DOHH2 (cell line): ENCODE data around the gene BACE2.

Experiments
- H3F3A ChIP-seq: fragments of 200-600 bp; sonication (generic), shearing (Covaris generic); 2 replicates; pipeline ENCODE4 v1.6.0; 2016; ENCODE audit warnings: antibody characterized with exemption, mild to moderate bottlenecking; ENCODE audit not compliant: control insufficient read depth, insufficient read depth
- H3K27ac ChIP-seq: fragments of 200-600 bp; sonication (generic); 2 replicates; pipeline ENCODE4 v1.5.1; 2014; ENCODE audit warnings: low read depth, mild to moderate bottlenecking, low read length, moderate library complexity
- H3K27me3 ChIP-seq: fragments of 200-600 bp; sonication (generic); 2 replicates; pipeline ENCODE4 v1.6.1; 2014; ENCODE audit warnings: mild to moderate bottlenecking, low read length, mixed read lengths; ENCODE audit not compliant: control insufficient read depth
- H3K36me3 ChIP-seq: fragments of 200-600 bp; sonication (generic); 2 replicates; pipeline ENCODE4 v1.6.1; 2014; ENCODE audit warnings: mild to moderate bottlenecking, low read length, moderate library complexity, mixed read lengths; ENCODE audit not compliant: control insufficient read depth
- H3K4me1 ChIP-seq: fragments of 200-600 bp; sonication (generic); 2 replicates; pipeline ENCODE4 v1.6.1; 2014; ENCODE audit warnings: mild to moderate bottlenecking, low read length, mixed read lengths; ENCODE audit not compliant: control insufficient read depth
- H3K4me2 ChIP-seq: fragments of 200-600 bp; sonication (generic); 2 replicates; pipeline ENCODE4 v1.6.0; 2014; ENCODE audit warnings: mild to moderate bottlenecking, low read length, moderate library complexity
- H3K4me3 ChIP-seq: fragments of 200-600 bp; sonication (generic); 2 replicates; pipeline ENCODE4 v1.5.1; 2014; ENCODE audit warnings: mild to moderate bottlenecking, low read length, mixed read lengths
- H3K79me2 ChIP-seq: fragments of 200-600 bp; sonication (generic); 2 replicates; pipeline ENCODE4 v1.6.1; 2014; ENCODE audit warnings: mild to moderate bottlenecking, low read length, mixed read lengths; ENCODE audit not compliant: control insufficient read depth
- H3K9me2 ChIP-seq: fragments of 200-600 bp; sonication (generic); replicated peaks from 2 replicates; pipeline ENCODE4 v1.6.1; 2014; ENCODE audit warnings: mild to moderate bottlenecking, low read length, mixed read lengths; ENCODE audit not compliant: control insufficient read depth
- H3K9me3 ChIP-seq: fragments of 200-600 bp; sonication (generic); 2 replicates; pipeline ENCODE4 v1.6.1; 2014; ENCODE audit warnings: antibody characterized with exemption, low read length, mixed read lengths; ENCODE audit not compliant: control insufficient read depth, insufficient read depth
- H4K20me1 ChIP-seq: fragments of 200-600 bp; sonication (generic); 2 replicates; pipeline ENCODE4 v1.6.0; 2014; ENCODE audit warnings: low read depth, mild to moderate bottlenecking, antibody characterized with exemption, low read length, moderate library complexity; ENCODE audit not compliant: control insufficient read depth, insufficient read depth
- CTCF ChIP-seq: fragments of 200-600 bp; sonication (generic); IDR thresholded peaks from one replicate; pipeline ENCODE4 v1.5.1; 2014; ENCODE audit warnings: antibody characterized with exemption, mild to moderate bottlenecking, low read depth, low read length; ENCODE audit not compliant: poor library complexity, severe bottlenecking
- EZH2phosphoT487 ChIP-seq: fragments of 200-600 bp; sonication (generic); IDR thresholded peaks from 2 replicates; pipeline ENCODE4 v1.6.1; 2017; ENCODE audit warnings: borderline replicate concordance, mild to moderate bottlenecking, antibody characterized with exemption, low read length, moderate library complexity, mixed read lengths

Gene BACE2

GRCh38 chr21:41227357-41228005, 59.5 kb downstream of the BACE2 start:
- no peaks in the 10 kb centered on the region for H3K79me2 ChIP-seq
- H3K27me3 ChIP-seq: peaks cover 15% of the 10 kb centered on the region
- no peak overlapping the region for H3K4me3 ChIP-seq
- no peaks in the 10 kb centered on the region for H3K36me3 ChIP-seq
- no peaks in the 10 kb centered on the region for H3K9me3 ChIP-seq
- H3K27ac ChIP-seq: no peak overlapping the region
- no peaks in the 10 kb centered on the region for H3F3A ChIP-seq
- H3K9me2 ChIP-seq: no peaks in the 10 kb centered on the region
- TF ChIP-seq CTCF (no peak), EZH2phosphoT487 (no peak)
- H3K4me2 ChIP-seq: no peak overlapping the region
- H3K4me1 ChIP-seq: 0 out of 2 replicates have a peak, but pooled peaks cover 2% of the 10 kb centered on the region
- H4K20me1 ChIP-seq: no peaks in the 10 kb centered on the region

- Histone ChIP-seq H3F3A (no peaks in the 10 kb centered on the region), H3K79me2 (no peaks in the 10 kb centered on the region), H4K20me1 (no peaks in the 10 kb centered on the region), H3K4me2 (no peak overlapping the region), H3K36me3 (no peaks in the 10 kb centered on the region), H3K9me2 (no peaks in the 10 kb centered on the region), H3K9me3 (no peaks in the 10 kb centered on the region), H3K4me3 (no peak overlapping the region), H3K27me3 (peaks cover 15% of the 10 kb centered on the region), H3K4me1 (0 out of 2 replicates have a peak, but pooled peaks cover 2% of the 10 kb centered on the region), H3K27ac (no peak overlapping the region)
- TF ChIP-seq EZH2phosphoT487 (no peak), CTCF (no peak)
Observed at GRCh38 chr21:41228006-41228370, 60.0 kb downstream of the BACE2 start.

GRCh38 chr21:41228492-41228891, 60.5 kb downstream of the BACE2 start:
- no peaks in the 10 kb centered on the region for H4K20me1 ChIP-seq
- no peak overlapping the region for H3K4me3 ChIP-seq
- H3K36me3 ChIP-seq: no peaks in the 10 kb centered on the region
- no peaks in the 10 kb centered on the region for H3K9me2 ChIP-seq
- no peaks in the 10 kb centered on the region for H3K79me2 ChIP-seq
- peaks cover 15% of the 10 kb centered on the region for H3K27me3 ChIP-seq
- no peak for TF ChIP-seq CTCF
- no peak for TF ChIP-seq EZH2phosphoT487
- 0 out of 2 replicates have a peak, but pooled peaks cover 2% of the 10 kb centered on the region for H3K4me1 ChIP-seq
- H3K27ac ChIP-seq: no peak overlapping the region
- no peaks in the 10 kb centered on the region for H3K9me3 ChIP-seq
- H3F3A ChIP-seq: no peaks in the 10 kb centered on the region
- no peak overlapping the region for H3K4me2 ChIP-seq
